Bronchial epithelial cell (primary cell): ENCODE measurements around the gene CHD1. TPM values are rescaled to one million over a fixed set of nuclear protein-coding genes. Genes with fewer than 3 reads are reported as not detected.

ENCODE experiments used
- DNase-seq: peaks from one replicate; pipeline ENCODE4 v3.0.0-alpha.2; 2010; ENCODE audit warnings: low read depth
- FAIRE-seq: peaks from 2 replicates; lab custom pipeline; 2011; peaks lifted over from hg19 to GRCh38; lab: Jason Lieb, UNC
- H3K27me3 ChIP-seq: 2 replicates; pipeline ENCODE4 v1.5.1; 2011; ENCODE audit warnings: low read length; ENCODE audit not compliant: control insufficient read depth, insufficient read depth
- H3K36me3 ChIP-seq: 2 replicates; pipeline ENCODE4 v1.5.1; 2011; ENCODE audit warnings: low read length; ENCODE audit not compliant: control insufficient read depth, insufficient read depth
- H3K4me3 ChIP-seq: 2 replicates; pipeline ENCODE4 v1.5.1; 2011; ENCODE audit warnings: mild to moderate bottlenecking, low read depth, low read length, control low read depth
- total RNA-seq: library from RNA; depleted of rRNA; stranded (reverse); fragments of >200 nt; gene quantifications from 2 replicates; pipeline ENCODE4 v1.2.1, GENCODE V29; 2014
- TF ChIP-seq, protein P1 (sequence below): IDR thresholded peaks from 2 replicates; pipeline ENCODE4 v1.5.1; 2011; ENCODE audit warnings: mild to moderate bottlenecking, moderate library complexity, low read length, control low read depth, inconsistent platforms; ENCODE audit not compliant: insufficient read depth, severe bottlenecking

The CHD1 gene
- total RNA-seq, 1 donor from 2014 or later = 50.5 TPM

DNA sequence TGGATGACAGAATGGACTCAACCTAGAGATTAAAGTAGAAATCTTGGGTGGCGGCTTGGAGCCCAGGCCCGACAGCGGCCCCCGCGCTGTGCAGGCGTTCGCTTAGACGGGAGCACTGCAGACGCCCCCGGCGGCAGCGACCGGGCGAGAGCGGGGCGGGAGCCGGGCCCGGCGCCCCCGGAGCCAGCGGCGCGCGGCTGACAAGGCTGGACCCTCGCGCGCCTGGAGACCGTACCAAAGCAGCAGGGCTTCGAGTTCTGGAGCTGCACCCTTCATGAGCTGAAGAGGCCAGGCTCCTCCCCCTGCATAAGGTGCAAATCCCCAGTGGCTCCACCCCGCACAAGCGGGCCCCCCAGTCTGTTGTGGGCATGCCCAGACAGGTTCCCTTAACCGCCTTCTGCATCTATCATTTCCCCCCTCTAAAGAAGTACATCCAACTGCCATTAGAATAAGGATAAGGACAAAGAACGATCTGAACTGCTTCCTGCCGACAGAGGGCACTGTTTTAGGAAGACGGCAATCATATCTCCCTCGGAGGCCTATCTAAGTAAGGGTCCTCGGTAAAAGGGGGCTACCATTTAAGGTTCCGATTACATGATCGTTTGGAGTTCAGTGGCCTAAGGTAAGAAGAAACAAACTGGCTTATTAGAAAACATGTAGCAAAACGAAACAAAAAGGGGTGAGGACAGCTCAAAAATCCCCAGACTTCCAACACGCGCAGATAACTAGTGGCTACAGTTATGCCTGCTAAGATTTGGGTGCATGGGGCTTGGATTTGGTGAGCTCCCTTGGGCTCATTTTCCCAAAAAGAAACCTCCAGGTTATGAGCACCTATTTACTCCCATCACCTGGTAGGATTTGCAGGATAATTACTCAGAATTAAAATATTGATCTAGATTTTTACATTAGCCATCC, 89.1 kb downstream of the CHD1 start:
- DNase-seq (peak; percentile 12), FAIRE-seq (no peak)
- H3K27me3 ChIP-seq = no peaks in the 10 kb centered on the region
- TF ChIP-seq, protein P1, sequence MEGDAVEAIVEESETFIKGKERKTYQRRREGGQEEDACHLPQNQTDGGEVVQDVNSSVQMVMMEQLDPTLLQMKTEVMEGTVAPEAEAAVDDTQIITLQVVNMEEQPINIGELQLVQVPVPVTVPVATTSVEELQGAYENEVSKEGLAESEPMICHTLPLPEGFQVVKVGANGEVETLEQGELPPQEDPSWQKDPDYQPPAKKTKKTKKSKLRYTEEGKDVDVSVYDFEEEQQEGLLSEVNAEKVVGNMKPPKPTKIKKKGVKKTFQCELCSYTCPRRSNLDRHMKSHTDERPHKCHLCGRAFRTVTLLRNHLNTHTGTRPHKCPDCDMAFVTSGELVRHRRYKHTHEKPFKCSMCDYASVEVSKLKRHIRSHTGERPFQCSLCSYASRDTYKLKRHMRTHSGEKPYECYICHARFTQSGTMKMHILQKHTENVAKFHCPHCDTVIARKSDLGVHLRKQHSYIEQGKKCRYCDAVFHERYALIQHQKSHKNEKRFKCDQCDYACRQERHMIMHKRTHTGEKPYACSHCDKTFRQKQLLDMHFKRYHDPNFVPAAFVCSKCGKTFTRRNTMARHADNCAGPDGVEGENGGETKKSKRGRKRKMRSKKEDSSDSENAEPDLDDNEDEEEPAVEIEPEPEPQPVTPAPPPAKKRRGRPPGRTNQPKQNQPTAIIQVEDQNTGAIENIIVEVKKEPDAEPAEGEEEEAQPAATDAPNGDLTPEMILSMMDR = peak; percentile 33
- no peak overlapping the region for H3K4me3 ChIP-seq
- no peaks in the 10 kb centered on the region for H3K36me3 ChIP-seq

DNA sequence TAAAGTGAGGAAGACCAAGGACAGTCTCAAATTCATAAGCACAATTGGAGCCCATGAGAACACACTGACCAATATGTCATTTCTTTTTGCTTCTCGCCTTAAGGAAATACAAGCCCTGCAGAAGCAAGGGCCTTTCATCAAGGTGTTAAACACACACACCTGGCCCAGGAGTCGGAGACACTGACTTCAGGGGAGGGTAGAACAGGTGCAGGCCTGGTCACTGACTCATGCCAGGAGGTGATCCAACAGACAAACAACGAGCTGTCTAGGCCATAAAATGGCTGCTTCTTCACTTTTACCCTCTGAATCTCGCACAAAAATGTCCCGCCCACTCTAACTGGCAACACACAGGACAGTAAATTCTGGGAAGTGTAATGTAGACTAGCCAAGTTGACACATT, 92.6 kb downstream of the CHD1 start:
- TF ChIP-seq, protein P1 = no peak
- no peaks in the 10 kb centered on the region for H3K27me3 ChIP-seq
- no peak for DNase-seq
- no peaks in the 10 kb centered on the region for H3K36me3 ChIP-seq
- FAIRE-seq = peak; percentile 70
- H3K4me3 ChIP-seq = no peak overlapping the region

DNA sequence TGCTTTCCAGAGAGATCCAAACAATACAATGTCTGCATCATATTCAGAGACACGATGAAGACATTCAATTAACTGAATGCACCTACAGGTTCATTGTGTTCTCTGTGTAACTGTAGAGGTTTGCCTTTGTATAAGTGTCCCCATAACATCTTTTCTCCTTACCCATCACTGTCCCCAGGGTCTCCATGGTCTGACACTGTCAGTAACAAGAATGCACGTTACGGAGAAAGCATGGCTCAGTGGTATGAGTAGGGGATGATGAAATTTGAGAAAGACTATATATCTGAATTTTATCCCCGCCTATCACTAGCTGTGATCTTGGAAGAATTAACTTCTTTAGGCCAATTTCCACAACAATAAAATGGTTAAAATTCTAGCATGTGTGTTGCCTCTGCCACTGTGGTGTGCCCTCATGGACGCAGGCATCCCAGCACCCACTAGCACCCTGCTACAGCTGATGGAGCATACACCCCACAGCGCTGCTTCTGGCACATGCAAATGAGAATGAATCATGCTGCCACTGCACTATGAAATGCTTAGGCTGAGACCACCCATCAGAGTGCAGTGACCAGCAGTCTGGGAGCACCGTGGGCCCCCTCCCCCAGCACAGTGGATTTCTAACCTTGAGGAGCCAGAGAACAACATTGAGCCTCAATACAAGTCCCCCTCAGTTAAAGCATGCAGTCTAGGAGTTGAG, 101.1 kb downstream of the CHD1 start:
- DNase-seq = no peak
- Histone ChIP-seq H3K4me3 (no peak overlapping the region), H3K27me3 (no peaks in the 10 kb centered on the region), H3K36me3 (no peaks in the 10 kb centered on the region)
- FAIRE-seq = no peak
- TF ChIP-seq, protein P1 = no peak

DNA sequence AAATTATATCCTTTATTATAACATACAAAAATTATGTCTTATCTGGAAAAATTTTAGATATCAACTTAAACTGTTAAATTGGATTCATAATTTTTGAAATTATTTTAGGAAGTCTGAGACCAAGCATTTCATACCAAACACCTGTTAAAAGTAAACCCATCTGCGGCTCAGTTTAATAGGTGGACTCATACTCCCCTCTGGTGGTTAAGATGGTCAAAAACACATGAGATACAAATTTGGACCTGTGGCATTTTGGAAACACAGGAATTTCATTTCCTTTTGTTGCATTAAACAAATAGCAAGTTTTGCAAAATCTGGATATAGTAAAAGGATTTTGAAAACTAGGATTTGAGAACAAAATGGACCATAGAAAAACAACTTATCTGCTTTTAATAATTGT, 101.6 kb downstream of the CHD1 start:
- DNase-seq (peak; percentile 59), FAIRE-seq (no peak)
- H3K36me3 ChIP-seq = no peaks in the 10 kb centered on the region
- TF ChIP-seq, protein P1 = peak; percentile 33
- H3K27me3 ChIP-seq = no peaks in the 10 kb centered on the region
- no peak overlapping the region for H3K4me3 ChIP-seq

DNA sequence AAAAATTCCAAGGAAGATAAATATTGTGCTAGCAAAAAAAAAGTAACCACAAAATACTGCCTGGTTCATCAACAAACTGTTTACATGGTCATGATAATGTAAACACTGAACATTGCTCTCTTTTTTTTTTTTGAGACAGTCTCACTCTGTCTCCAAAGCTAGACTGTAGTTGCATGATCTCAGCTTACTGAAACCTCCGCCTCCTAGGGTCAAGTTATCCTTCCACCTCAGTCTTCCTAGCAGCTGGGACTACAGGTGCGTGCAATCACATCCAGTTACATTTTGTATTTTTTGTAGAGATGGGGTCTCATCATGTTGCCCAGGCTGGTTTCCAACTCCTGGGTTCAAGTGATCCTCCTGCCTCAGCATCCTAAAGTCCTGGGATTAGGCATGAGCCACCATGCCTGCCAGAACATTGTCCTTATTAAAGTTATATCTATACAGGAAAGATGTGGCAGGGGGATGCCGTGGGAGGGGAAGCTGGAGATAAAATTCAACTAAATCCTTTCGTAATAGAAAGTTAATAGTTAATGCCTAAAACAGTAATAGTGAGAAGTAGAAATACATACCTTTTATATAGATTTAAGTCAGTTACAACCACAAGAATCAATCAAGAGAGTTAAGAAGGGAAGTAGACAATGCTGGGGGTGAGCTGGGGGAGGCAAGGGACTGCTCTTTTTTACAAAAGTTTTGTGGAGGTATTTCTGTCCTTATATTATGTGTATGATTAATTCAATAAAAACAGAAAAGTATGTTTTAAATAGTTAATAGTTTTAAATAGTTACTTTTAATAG, 103.0 kb downstream of the CHD1 start:
- no peak for DNase-seq
- Histone ChIP-seq H3K36me3 (no peaks in the 10 kb centered on the region), H3K4me3 (no peak overlapping the region), H3K27me3 (no peaks in the 10 kb centered on the region)
- TF ChIP-seq, protein P1 = no peak
- FAIRE-seq = no peak
